HG03175 (cell line): ENCODE data around the gene TMEM179.
"Not testable (repeated sequence)": the region's sequence is repeated elsewhere in the genome, so short reads cannot be mapped to it uniquely, and the experiment has no call there.

Experiments used
- ATAC-seq: cut with Tn5 transposase; IDR thresholded peaks from one replicate; pipeline ENCODE4 v1.9.1; 2021; ENCODE audit warnings: mild to moderate bottlenecking, moderate library complexity; ENCODE audit not compliant: unreplicated experiment

TMEM179 gene

GRCh38 chr14:104604458-104605449 is at the start of gene TMEM179:
TSS of gene TMEM179 (minus strand) at chr14:104604772. CDS start at chr14:104604741, 31 bp downstream.
- ATAC-seq, result no peak

- no peak for ATAC-seq
Observed at GRCh38 chr14:104654119-104654518, 49.5 kb upstream of the TMEM179 start.

GRCh38 chr14:104653130-104653920 is 48.8 kb upstream of the TMEM179 start:
- not testable (repeated sequence) for ATAC-seq

GRCh38 chr14:104652386-104652785 is 47.8 kb upstream of the TMEM179 start:
- ATAC-seq, result no peak

GRCh38 chr14:104651876-104652260 is 47.3 kb upstream of the TMEM179 start:
- ATAC-seq, result no peak

GRCh38 chr14:104650981-104651875 is 46.7 kb upstream of the TMEM179 start:
- ATAC-seq, result no peak

GRCh38 chr14:104650057-104650980 is 45.7 kb upstream of the TMEM179 start:
- ATAC-seq, result peak; percentile 80

GRCh38 chr14:104647467-104648043 is 43.0 kb upstream of the TMEM179 start:
- no peak for ATAC-seq

- ATAC-seq, result no peak
Observed at GRCh38 chr14:104644656-104645378, 40.2 kb upstream of the TMEM179 start.

GRCh38 chr14:104644091-104644635 is 39.6 kb upstream of the TMEM179 start:
- ATAC-seq, result no peak

- no peak for ATAC-seq
Observed at GRCh38 chr14:104643306-104643705, 38.7 kb upstream of the TMEM179 start.

GRCh38 chr14:104642540-104642868 is 37.9 kb upstream of the TMEM179 start:
- no peak for ATAC-seq

GRCh38 chr14:104641753-104642539 is 37.4 kb upstream of the TMEM179 start:
- no peak for ATAC-seq

GRCh38 chr14:104640681-104641080 is 36.1 kb upstream of the TMEM179 start:
- no peak for ATAC-seq

GRCh38 chr14:104639885-104640548 is 35.4 kb upstream of the TMEM179 start:
- peak; percentile 52 for ATAC-seq

- no peak for ATAC-seq
Observed at GRCh38 chr14:104639471-104639870, 34.9 kb upstream of the TMEM179 start.

GRCh38 chr14:104638927-104639450 is 34.4 kb upstream of the TMEM179 start:
- ATAC-seq, result no peak
